Thyroid gland (tissue), 4 donors: ENCODE results near the gene NAP1L5.

Experiments
- POLR2A ChIP-seq, 2 donors: fragments of 450-650 bp; IDR thresholded peaks; one replicate each; pipeline ENCODE4 v1.6.1; 2017; ENCODE audit warnings: antibody characterized with exemption in 2 of 2, mild to moderate bottlenecking in 2 of 2, moderate library complexity in 1 of 2
- TF ChIP-seq, protein P1 (sequence below), 6 experiments: fragments of 200-600 bp in 3 of 6; fragments of 450-650 bp in 3 of 6; sonication (generic) in 3 of 6; IDR thresholded peaks; one replicate each; pipeline ENCODE4 v1.5.1; 2016 to 2019; ENCODE audit warnings: antibody characterized with exemption in 6 of 6, mild to moderate bottlenecking in 2 of 6, inconsistent platforms in 1 of 6, moderate library complexity in 1 of 6

DNA sequence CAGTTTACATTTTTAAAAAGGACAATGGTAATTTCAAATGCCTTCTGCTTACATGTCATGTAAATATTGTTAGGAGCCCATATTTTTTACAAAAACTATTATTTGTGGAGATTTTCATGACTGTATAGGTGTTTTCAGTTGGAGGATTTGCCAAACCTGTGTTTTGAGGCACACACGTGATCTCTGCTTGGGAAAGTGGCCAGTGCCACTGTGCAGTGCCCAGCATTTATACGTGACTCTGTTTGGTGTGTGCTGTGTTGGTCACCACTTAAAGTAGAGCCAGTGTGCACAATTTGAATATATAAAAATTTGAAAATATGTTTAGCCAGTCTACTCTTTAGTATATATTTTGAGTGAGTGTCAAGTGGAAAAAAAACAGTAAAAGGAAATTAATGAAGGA, 26.8 kb upstream of the NAP1L5 start:
- TF ChIP-seq, protein P1, sequence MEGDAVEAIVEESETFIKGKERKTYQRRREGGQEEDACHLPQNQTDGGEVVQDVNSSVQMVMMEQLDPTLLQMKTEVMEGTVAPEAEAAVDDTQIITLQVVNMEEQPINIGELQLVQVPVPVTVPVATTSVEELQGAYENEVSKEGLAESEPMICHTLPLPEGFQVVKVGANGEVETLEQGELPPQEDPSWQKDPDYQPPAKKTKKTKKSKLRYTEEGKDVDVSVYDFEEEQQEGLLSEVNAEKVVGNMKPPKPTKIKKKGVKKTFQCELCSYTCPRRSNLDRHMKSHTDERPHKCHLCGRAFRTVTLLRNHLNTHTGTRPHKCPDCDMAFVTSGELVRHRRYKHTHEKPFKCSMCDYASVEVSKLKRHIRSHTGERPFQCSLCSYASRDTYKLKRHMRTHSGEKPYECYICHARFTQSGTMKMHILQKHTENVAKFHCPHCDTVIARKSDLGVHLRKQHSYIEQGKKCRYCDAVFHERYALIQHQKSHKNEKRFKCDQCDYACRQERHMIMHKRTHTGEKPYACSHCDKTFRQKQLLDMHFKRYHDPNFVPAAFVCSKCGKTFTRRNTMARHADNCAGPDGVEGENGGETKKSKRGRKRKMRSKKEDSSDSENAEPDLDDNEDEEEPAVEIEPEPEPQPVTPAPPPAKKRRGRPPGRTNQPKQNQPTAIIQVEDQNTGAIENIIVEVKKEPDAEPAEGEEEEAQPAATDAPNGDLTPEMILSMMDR (IDR thresholded peaks at IDR 0.05): no peak
- no peak for TF ChIP-seq POLR2A (IDR thresholded peaks at IDR 0.05)
